Measurements from ENCODE around the gene WIPI1. TPM values are rescaled to one million over a fixed set of nuclear protein-coding genes. Genes with fewer than 3 reads are reported as not detected.

The WIPI1 gene
- total RNA-seq, 2 donors from 2014 or later, result 54.2 to 58.3 TPM

DNA sequence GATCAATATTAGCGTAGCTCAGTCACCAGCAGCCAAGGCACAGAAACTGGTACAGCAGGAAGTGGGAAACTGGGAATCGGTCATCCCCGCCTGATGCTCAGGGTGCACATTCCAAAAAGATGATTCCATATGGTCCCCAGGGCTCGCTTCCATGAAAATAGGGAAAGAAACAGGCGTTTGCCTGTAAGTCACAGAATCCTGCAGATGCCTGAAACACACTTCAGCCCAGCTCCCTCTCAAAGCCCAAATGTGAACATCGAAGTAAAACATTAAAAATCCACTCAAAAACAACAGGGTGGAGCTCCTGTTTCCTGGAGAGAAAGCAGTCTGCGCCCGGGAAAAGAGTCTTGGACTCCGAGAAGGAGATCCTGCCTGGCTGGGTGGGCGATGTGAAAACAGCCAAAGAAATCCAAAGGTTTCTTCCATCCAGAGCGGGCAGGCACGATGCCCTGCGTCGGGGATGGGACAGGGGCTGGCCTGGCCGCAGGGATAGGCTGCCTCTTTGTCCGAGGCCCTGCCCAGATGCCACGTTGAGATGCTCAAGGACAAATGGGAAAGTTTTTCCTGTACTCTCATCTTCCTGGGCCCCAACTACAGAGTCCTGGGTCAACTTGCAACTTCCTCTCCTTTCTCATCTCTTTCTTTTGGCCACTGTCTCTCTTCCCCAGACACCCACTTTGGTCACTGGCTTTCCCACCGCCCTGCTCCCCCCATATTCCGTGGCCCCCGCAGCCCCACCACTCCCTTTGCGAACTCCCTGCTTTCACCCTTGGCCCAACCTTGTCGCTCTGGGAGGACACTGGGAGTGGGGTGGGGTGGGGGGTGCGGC, 743 bp downstream of the WIPI1 start:
- Histone ChIP-seq H3K4me1 (ENCODE audit: control insufficient read depth in 1 of 2, low read depth in 2 of 2) (peaks cover 10 to 24% of the 10 kb centered on the region in 2 donors), H3K9me3 (no peaks in the 10 kb centered on the region), H3K4me3 (peak overlapping the region; percentile 86), H3K27me3 (replicated peaks; ENCODE audit: insufficient read depth) (no peaks in the 10 kb centered on the region), H3K27ac (peak overlapping the region; percentile 94 to 96), H3K36me3 (no peaks in the 10 kb centered on the region)
- peak; percentile 74 for ATAC-seq (ENCODE audit: insufficient number of reproducible peaks, low FRiP score, low read depth)
- TF ChIP-seq, protein P1, sequence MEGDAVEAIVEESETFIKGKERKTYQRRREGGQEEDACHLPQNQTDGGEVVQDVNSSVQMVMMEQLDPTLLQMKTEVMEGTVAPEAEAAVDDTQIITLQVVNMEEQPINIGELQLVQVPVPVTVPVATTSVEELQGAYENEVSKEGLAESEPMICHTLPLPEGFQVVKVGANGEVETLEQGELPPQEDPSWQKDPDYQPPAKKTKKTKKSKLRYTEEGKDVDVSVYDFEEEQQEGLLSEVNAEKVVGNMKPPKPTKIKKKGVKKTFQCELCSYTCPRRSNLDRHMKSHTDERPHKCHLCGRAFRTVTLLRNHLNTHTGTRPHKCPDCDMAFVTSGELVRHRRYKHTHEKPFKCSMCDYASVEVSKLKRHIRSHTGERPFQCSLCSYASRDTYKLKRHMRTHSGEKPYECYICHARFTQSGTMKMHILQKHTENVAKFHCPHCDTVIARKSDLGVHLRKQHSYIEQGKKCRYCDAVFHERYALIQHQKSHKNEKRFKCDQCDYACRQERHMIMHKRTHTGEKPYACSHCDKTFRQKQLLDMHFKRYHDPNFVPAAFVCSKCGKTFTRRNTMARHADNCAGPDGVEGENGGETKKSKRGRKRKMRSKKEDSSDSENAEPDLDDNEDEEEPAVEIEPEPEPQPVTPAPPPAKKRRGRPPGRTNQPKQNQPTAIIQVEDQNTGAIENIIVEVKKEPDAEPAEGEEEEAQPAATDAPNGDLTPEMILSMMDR (IDR thresholded peaks at IDR 0.05), result no peak
- peak; percentile 32 for DNase-seq (ENCODE audit: low spot score)

DNA sequence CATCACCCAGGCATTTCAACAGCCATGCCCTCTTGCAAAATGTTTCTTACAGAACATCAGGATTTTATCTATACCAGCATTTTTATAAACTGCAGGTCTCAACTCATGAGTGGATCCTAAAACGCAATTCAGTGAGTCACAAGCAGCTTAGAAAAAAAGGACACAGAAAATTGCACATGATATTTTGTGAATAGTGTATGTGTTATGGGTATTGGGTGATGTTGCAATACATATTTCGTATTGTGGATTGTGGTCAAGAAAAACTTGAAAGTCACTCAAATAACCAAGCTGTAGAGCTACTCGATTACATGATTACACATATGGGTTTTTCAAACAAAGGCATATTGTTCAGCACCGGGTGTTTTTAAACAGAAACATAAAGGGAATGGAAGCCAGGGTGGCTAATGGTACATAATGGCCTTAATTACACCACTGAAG, 1.4 kb downstream of the WIPI1 start:
- ATAC-seq (ENCODE audit: insufficient number of reproducible peaks, low FRiP score, low read depth) (no peak), DNase-seq (ENCODE audit: low spot score) (no peak)
- no peaks in the 10 kb centered on the region for H3K27me3 ChIP-seq (replicated peaks; ENCODE audit: insufficient read depth)
- TF ChIP-seq, protein P1 (IDR thresholded peaks at IDR 0.05), result no peak
- peaks cover 3% of the 10 kb centered on the region for H3K36me3 ChIP-seq
- peak overlapping the region; percentile 86 for H3K4me3 ChIP-seq
- H3K4me1 ChIP-seq (ENCODE audit: control insufficient read depth in 1 of 2, low read depth in 2 of 2), result peaks cover 10 to 24% of the 10 kb centered on the region in 2 donors
- H3K27ac ChIP-seq, result peak overlapping the region; percentile 94 to 96
- H3K9me3 ChIP-seq, result no peaks in the 10 kb centered on the region

DNA sequence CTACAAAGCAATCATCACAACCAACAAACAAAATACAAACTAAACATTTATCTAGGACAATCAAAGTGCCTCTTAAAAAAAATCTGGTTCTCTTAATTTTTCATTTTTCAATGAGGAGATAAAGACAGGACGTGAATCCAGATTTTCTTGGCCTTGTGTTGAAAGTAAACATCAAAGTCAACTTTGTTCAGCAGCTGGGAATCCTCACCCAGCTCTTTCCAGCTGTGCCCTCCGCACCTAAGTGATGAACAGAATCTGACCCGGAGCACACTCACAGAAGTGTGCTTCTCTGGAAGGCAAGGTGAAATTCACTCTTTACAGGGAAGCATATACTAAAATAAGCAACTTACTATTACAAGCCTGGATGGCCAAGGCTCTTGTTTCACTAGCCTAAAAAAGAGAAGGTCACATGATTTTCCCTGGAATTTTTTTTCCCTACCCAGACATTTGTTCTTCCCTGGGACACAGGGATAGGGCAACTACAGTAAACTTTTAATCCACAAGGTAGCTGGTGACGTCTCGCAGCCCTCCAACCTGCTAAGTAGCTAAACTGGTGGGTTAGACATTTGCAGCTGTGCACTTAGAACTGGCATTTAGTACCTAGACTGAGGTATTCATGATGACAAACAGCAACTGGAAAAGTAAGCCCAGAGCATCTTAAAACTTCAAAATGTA, 3.2 kb downstream of the WIPI1 start:
- H3K27ac ChIP-seq, result no peak overlapping the region
- ATAC-seq (ENCODE audit: insufficient number of reproducible peaks, low FRiP score, low read depth), result no peak
- peaks cover 10 to 24% of the 10 kb centered on the region in 2 donors for H3K4me1 ChIP-seq (ENCODE audit: control insufficient read depth in 1 of 2, low read depth in 2 of 2)
- TF ChIP-seq, protein P1 (IDR thresholded peaks at IDR 0.05), result no peak
- no peaks in the 10 kb centered on the region for H3K9me3 ChIP-seq
- DNase-seq (ENCODE audit: low spot score), result no peak
- H3K27me3 ChIP-seq (replicated peaks; ENCODE audit: insufficient read depth), result no peaks in the 10 kb centered on the region
- H3K36me3 ChIP-seq, result peaks cover 18% of the 10 kb centered on the region
- no peak overlapping the region for H3K4me3 ChIP-seq

DNA sequence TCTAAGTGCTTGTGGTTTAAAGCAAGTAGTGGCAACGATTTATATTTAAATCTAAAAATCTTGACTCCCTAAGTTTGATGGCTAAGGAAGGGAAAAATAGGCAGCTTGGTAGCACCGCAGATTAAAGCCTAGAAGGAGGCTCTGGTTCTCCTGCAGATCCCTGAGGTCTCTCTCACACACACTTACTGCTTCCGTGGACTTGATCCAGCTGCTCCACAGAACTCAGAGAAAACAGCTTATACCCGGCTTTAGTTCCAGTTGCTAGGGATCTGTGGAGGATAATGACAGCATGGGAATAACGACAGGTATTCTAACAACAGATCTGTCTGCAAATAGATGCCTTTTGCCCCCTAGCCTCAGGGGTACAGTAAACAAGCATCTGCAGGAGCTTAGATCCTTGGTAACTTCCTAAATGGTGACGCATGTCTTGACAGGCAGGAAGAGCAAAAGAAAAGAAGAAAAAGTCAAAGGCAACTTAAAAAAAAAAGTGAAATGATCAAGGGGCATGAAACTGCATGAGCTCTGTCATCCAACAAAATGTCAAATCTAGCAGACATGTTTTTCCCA, 4.5 kb downstream of the WIPI1 start:
- no peaks in the 10 kb centered on the region for H3K9me3 ChIP-seq
- H3K4me3 ChIP-seq, result no peak overlapping the region
- no peaks in the 10 kb centered on the region for H3K27me3 ChIP-seq (replicated peaks; ENCODE audit: insufficient read depth)
- TF ChIP-seq, protein P1 (IDR thresholded peaks at IDR 0.05), result no peak
- H3K4me1 ChIP-seq (ENCODE audit: control insufficient read depth in 1 of 2, low read depth in 2 of 2), result peaks cover 5 to 17% of the 10 kb centered on the region in 2 donors
- peaks cover 29% of the 10 kb centered on the region for H3K36me3 ChIP-seq
- no peak overlapping the region for H3K27ac ChIP-seq
- ATAC-seq (ENCODE audit: insufficient number of reproducible peaks, low FRiP score, low read depth), result no peak
- DNase-seq (ENCODE audit: low spot score), result no peak
